DLD1 (cell line): ENCODE results near the gene TMEM140.
"Not testable (repeated sequence)": the region's sequence is repeated elsewhere in the genome, so short reads cannot be mapped to it uniquely, and the experiment has no call there.

Experiments used
- in situ Hi-C: cut with HindIII; loops from 2 replicates; pipeline ENCODE4 v1.10.0; 2017; ENCODE audit warnings: low sequenced_read_pairs

Gene TMEM140

GRCh38 chr7:135147899-135148721 lies at the start of gene TMEM140:
Gene TMEM140 (plus strand): TSS chr7:135148072. CDS start chr7:135164442, 16,370 bp downstream.
- in situ Hi-C loops = no loop called here

DNA sequence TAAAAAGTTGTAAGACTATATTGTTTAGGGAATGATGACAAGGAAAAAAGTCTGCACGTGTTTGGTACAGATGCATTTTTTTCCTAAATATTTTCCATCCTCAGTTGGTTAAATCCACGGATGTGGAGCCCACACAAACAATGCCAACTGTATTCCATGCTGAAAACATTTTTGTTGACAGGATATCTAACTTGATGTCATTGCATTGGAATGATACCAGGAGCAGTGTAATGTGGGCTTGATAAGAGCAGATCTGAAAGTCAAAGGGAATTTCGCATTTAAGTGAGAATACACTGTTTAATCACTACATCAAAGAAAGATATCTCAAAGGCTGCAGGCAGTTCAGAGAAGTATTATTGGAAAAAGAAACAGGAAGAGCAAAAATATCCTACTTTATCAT lies 49.5 kb upstream of the TMEM140 start:
- in situ Hi-C loops = no loop called here

GRCh38 chr7:135100856-135101255 lies 47.0 kb upstream of the TMEM140 start:
- in situ Hi-C loops = no loop called here

DNA sequence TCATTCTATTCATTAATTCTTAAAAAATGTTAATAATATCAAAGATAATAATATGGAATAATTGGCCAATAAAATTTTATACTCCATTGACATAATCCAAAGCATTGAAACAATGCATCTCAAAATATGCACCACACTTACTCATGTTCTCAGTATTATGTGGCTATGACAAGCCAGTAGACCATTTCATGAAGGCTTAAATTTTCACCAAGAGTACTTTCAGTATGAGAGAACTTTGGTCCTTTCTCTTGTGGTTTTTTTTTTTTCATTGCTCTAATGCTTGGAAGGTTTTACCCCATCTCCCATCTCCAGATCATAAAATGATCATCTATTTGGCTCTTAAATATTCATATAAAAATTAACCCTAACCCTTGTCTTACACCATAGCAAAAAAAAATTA lies 45.5 kb upstream of the TMEM140 start:
- in situ Hi-C loops = no loop called here

GRCh38 chr7:135109562-135109961 lies 38.3 kb upstream of the TMEM140 start:
- in situ Hi-C loops = no loop called here

DNA sequence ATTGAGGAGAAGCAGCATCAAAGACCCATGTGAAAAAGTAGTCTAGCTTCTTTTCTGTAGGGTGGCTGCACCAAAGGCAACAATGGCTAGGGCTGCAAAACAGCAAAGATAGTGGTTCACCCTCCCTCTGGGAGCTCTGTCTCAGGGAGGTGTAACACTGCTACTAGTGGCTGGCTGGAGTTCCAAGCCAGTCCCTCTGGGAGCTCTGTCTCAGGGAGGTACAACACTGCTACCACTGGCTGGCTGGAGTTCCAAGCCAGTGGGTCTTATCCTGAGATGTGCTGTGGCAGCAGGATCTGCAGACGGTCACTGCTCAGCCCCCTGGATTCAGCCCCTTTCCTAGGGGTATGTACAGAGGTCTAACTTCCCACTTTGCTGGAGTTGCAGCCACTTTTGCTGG lies 37.9 kb upstream of the TMEM140 start:
- in situ Hi-C loops = no loop called here

DNA sequence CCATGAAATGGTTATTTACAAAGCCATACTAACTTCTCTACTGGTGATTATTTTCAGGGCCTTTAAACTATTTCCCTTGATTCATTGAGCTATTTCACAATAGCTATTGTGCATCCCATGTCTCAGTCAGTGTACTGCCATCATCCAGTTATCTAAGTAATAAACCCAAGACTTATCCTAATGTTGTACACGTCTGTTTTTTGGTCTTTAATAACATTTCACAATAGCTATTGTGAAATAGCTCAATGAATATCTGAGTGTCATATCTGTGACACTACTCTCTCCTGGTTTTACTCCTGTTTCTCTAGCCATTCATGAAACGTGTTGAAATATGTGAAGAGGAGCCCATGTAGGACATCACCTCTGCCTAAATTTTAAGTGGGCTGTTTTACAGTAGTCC lies 36.5 kb upstream of the TMEM140 start:
- in situ Hi-C loops = no loop called here

DNA sequence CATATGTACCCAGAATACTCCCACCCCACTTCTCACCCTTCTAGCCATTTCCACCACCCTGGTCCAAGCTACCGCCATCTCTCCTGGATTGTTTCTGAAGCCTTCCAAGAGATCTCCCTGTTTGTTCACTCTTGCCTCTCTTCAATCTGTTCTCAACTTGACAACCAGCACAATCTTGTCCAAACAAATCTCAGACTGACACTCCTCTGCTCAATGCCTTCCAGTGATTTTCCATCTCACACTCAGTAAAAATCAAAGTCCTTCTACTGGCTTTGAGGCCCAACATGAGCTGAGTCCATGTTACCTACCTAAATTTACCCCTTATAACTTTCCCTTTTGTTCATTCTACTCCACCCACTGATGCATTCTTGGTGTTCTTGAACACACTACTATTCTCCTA lies 33.2 kb upstream of the TMEM140 start:
- in situ Hi-C loops = no loop called here

DNA sequence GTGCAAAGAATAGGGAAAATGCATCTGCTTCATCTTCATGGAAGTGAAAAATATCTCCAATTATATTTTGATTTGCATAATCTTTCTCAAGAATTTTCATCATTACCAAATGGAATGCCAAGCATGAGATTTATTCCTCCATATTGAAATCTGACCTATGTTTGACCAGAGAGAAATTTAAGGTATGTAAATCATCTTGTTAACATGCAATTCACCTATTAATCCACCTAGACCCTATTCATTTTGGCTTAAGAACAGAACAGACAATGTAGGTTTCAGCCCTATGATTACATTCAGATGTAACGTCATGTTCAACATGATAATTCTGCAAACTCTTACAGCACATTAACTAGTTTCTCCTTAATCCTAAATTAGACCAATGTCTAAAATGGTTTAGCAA lies 30.8 kb upstream of the TMEM140 start:
- in situ Hi-C loops = no loop called here

GRCh38 chr7:135121868-135122267 lies 26.0 kb upstream of the TMEM140 start:
- in situ Hi-C loops = no loop called here

DNA sequence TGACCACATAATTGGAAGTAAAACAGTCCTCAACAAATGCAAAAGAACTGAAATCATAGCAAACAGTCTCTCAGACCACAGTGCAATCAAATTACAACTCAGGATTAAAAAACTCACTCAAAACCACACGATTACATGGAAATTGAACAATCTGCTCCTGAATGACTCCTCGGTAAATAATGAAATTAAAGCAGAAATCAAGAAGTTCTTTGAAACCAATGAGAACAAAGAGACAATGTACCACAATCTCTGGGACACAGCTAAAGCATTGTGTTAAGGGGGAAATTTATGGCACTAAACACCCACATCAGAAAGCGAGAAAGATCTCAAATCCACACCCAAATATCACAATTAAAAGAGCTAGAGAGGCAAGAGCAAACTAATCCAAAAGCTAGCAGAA lies 23.2 kb upstream of the TMEM140 start:
- in situ Hi-C loops = not testable (repeated sequence)

DNA sequence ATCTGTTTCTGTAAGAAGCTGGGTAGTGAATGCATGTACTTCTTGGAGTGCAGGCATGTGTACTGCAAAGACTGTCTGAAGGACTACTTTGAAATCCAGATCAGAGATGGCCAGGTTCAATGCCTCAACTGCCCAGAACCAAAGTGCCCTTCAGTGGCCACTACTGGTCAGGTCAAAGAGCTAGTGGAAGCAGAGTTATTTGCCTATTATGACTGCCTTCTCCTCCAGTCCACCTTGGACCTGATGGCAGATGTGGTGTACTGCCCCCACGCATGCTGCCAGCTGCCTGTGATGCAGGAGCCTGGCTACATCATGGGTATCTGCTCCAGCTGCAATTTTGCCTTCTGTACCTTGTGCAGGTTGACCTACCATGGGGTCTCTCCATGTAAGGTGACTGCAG lies 18.9 kb upstream of the TMEM140 start:
- in situ Hi-C loops = no loop called here

- in situ Hi-C loops = no loop called here
Measured at GRCh38 chr7:135129579-135129978, 18.3 kb upstream of the TMEM140 start.

DNA sequence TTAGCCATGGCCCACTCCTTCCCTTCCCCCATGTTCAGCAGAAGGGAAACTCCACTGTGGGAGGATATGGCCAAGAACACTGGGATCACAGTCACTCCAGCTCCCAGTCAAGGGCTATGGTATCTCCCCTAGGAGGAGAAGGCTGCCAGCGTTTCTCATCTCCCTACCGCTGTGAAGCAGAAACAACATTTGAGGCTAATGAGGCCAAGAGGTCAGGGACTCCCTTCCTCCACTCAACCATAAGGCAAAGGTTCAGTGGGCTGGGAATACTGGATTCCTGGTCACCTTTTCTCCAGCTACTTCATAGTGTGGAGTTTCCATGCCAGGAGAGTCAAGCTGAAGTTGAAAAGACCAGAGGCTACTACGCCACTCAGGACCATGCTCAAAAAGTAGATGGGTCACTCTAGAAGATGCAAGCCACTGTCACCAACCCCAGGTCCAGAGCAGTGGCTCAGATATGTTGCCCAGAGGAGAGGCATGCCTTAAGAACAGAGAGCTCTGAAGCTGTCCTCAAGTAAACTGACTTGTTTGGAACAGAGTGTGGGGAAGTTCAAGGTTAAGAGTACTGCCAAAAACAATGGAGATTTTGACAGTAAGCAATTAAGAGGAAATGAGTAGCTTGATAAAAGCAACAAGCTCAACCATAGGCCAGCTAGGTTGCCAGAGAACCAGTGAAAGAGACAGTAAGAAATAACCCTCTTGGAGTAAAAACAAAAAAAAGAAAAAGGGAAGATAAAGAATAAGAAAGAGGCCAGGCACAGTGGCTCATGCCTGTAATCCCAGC lies 3.8 kb upstream of the TMEM140 start:
- in situ Hi-C loops = no loop called here

GRCh38 chr7:135147341-135147898 lies 452 bp upstream of the TMEM140 start:
- in situ Hi-C loops = no loop called here

DNA sequence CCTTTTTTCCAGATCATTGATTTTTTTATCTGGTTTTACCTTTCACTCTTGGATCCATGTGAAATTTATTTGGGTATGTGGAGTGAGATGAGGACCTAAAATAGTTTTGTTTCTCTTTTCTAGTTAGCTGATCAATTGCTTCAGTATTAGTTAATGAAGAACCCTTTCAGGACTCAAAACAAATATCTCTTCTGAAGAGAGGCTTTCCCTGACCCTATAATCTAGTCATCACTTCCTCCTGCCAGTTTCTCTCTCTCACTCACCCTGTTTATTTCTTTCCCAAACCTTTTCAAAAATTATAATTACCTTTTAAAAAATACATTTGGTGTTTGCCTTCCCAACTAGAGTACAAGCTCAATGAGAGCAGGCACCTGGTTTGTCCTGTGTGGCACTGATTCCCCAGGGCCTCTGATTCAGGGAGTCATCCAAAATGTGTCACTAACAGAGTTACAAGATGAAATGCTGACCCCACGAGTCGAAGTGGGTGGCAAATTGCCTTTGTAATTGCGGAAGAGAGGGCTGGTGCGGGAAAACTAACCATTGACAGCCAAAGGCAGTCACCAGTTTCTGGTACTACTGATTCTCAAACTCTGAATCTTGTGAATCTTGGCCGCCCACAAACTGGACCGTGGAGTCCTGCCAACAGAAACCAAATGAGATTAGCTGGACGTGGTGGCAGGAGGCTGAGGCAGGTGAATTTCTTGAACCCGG lies 2.4 kb downstream of the TMEM140 start:
- in situ Hi-C loops = no loop called here

- in situ Hi-C loops = no loop called here
Measured at GRCh38 chr7:135151132-135151531, 3.3 kb downstream of the TMEM140 start.

- in situ Hi-C loops = no loop called here
Measured at GRCh38 chr7:135151533-135151932, 3.7 kb downstream of the TMEM140 start.

DNA sequence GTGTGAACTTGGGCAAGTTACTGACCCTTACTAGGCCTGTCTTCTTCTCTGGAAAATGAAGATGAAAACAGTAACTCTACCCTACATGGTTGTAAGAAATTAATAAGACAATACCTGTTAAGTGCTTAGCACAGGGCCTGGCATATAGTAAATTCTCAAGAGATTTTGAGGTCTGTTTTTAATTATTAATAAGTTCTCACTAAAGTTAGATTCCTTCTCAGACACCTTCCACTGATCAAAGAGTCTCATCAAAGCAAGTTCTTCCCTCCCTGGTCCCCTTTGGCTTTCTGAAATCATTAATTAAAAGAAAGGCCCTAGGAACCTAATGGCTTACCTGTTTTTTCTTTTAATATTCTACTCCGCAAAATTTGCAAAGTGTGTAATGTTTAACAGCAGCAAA lies 4.6 kb downstream of the TMEM140 start:
- in situ Hi-C loops = no loop called here

- in situ Hi-C loops = no loop called here
Measured at GRCh38 chr7:135154734-135155133, 6.9 kb downstream of the TMEM140 start.

DNA sequence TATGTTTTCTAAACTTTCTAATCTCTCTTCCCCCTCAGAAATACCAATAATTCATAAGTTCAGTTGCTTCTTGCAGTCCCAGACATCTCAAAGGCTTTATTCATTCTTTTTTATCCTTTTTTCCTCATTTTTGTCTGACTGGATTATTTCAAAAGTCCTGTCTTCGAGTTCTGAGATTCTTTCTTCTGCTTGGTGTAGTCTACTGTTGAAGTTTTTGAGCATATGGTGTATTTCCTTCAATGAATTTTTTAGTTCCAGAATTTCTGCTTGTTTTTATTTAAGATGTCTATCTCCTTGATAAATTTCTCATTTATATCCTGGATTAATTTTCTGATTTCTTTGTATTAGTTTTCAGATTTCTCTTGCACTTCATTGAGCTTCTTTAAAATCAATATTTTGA lies 8.4 kb downstream of the TMEM140 start:
- in situ Hi-C loops = no loop called here
